ENCODE results near the gene MAN1C1.
"Not testable (repeated sequence)": the region's sequence is repeated elsewhere in the genome, so short reads cannot be mapped to it uniquely, and the experiment has no call there.

DNA sequence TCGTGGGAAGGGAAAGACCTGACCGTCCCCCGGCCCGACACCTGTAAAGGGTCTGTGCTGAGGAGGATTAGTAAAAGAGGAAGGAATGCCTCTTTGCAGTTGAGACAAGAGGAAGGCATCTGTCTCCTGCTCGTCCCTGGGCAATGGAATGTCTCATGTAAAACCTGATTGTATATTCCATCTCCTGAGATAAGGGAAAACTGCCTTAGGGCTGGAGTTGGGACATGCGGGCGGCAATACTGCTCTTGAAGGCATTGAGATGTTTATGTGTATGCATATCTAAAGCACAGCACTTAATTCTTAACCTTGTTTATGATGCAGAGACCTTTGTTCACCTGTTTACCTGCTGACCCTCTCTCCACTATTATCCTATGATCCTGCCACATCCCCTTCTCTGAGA is 28.4 kb upstream of the MAN1C1 start:
- not testable (repeated sequence) for TF ChIP-seq POLR2A (IDR thresholded peaks at IDR 0.05; ENCODE audit: borderline replicate concordance, extremely low read depth, insufficient read depth, insufficient read length); JUND (IDR thresholded peaks at IDR 0.05)
- TF ChIP-seq, protein P1, sequence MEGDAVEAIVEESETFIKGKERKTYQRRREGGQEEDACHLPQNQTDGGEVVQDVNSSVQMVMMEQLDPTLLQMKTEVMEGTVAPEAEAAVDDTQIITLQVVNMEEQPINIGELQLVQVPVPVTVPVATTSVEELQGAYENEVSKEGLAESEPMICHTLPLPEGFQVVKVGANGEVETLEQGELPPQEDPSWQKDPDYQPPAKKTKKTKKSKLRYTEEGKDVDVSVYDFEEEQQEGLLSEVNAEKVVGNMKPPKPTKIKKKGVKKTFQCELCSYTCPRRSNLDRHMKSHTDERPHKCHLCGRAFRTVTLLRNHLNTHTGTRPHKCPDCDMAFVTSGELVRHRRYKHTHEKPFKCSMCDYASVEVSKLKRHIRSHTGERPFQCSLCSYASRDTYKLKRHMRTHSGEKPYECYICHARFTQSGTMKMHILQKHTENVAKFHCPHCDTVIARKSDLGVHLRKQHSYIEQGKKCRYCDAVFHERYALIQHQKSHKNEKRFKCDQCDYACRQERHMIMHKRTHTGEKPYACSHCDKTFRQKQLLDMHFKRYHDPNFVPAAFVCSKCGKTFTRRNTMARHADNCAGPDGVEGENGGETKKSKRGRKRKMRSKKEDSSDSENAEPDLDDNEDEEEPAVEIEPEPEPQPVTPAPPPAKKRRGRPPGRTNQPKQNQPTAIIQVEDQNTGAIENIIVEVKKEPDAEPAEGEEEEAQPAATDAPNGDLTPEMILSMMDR (IDR thresholded peaks at IDR 0.05 in 2 of 3, conservative IDR thresholded peaks at IDR 0.05 in 1 of 3; ENCODE audit: borderline replicate concordance in 1 of 3, insufficient read depth in 1 of 3, low read depth in 2 of 3, low read length in 2 of 3) = not testable (repeated sequence)

Measured in HCT116 (cell line).